Measurements from ENCODE around the gene CMIP.

Gene CMIP

GRCh38 chr16:81715358-81716196, 271.0 kb downstream of the CMIP start:
- no peak for DNase-seq (ENCODE audit: extremely low read depth, insufficient read length)
- TF ChIP-seq CTCF (IDR thresholded peaks at IDR 0.05; ENCODE audit: insufficient read depth, low read length, poor library complexity, severe bottlenecking), result no peak
- Histone ChIP-seq H3K27me3 (replicated peaks; ENCODE audit: control insufficient read depth, insufficient read depth, low read length) (no peaks in the 10 kb centered on the region), H3K36me3 (ENCODE audit: control insufficient read depth, insufficient read depth, low read length) (no peaks in the 10 kb centered on the region), H3K4me3 (replicated peaks; ENCODE audit: low read depth, low read length) (peak overlapping the region; percentile 37)

GRCh38 chr16:81716478-81717225, 272.0 kb downstream of the CMIP start:
- H3K4me3 ChIP-seq (replicated peaks; ENCODE audit: low read depth, low read length), result 0 out of 2 replicates have a peak overlapping the region, but pooled peaks have one; percentile 8
- no peaks in the 10 kb centered on the region for H3K36me3 ChIP-seq (ENCODE audit: control insufficient read depth, insufficient read depth, low read length)

GRCh38 chr16:81717662-81718189, 273.1 kb downstream of the CMIP start:
- Histone ChIP-seq H3K36me3 (ENCODE audit: control insufficient read depth, insufficient read depth, low read length) (no peaks in the 10 kb centered on the region), H3K4me3 (replicated peaks; ENCODE audit: low read depth, low read length) (no peak overlapping the region), H3K27me3 (replicated peaks; ENCODE audit: control insufficient read depth, insufficient read depth, low read length) (no peaks in the 10 kb centered on the region)
- DNase-seq (ENCODE audit: extremely low read depth, insufficient read length), result no peak
- TF ChIP-seq CTCF (IDR thresholded peaks at IDR 0.05; ENCODE audit: insufficient read depth, low read length, poor library complexity, severe bottlenecking), result no peak

More at GRCh38 chr16:81716478-81717225, 272.0 kb downstream of the CMIP start:
- DNase-seq (ENCODE audit: extremely low read depth, insufficient read length), result no peak
- TF ChIP-seq CTCF (IDR thresholded peaks at IDR 0.05; ENCODE audit: insufficient read depth, low read length, poor library complexity, severe bottlenecking), result no peak
- H3K27me3 ChIP-seq (replicated peaks; ENCODE audit: control insufficient read depth, insufficient read depth, low read length), result no peaks in the 10 kb centered on the region

GRCh38 chr16:81718637-81719036, 274.0 kb downstream of the CMIP start:
- no peaks in the 10 kb centered on the region for H3K36me3 ChIP-seq (ENCODE audit: control insufficient read depth, insufficient read depth, low read length)
- no peak for DNase-seq (ENCODE audit: extremely low read depth, insufficient read length)
- H3K4me3 ChIP-seq (replicated peaks; ENCODE audit: low read depth, low read length), result no peak overlapping the region
- H3K27me3 ChIP-seq (replicated peaks; ENCODE audit: control insufficient read depth, insufficient read depth, low read length), result no peaks in the 10 kb centered on the region
- no peak for TF ChIP-seq CTCF (IDR thresholded peaks at IDR 0.05; ENCODE audit: insufficient read depth, low read length, poor library complexity, severe bottlenecking)

- Histone ChIP-seq H3K27me3 (replicated peaks; ENCODE audit: control insufficient read depth, insufficient read depth, low read length) (no peaks in the 10 kb centered on the region), H3K4me3 (replicated peaks; ENCODE audit: low read depth, low read length) (no peak overlapping the region), H3K36me3 (ENCODE audit: control insufficient read depth, insufficient read depth, low read length) (no peaks in the 10 kb centered on the region)
- DNase-seq (ENCODE audit: extremely low read depth, insufficient read length), result no peak
- no peak for TF ChIP-seq CTCF (IDR thresholded peaks at IDR 0.05; ENCODE audit: insufficient read depth, low read length, poor library complexity, severe bottlenecking)
These were observed 275.4 kb downstream of the CMIP start for GRCh38 chr16:81719993-81720392.

All from GM06990 (cell line).